Activated T-cell treated with anti-CD3 and anti-CD28 coated beads, Interleukin-2, amount 50 U/mL, for 24 hours (primary cell): ENCODE results near the gene BZW2.
A peak's percentile ranks its signal among the peaks of the same experiment; 100 is the strongest.

Experiments used
- DNase-seq: peaks from one replicate; pipeline ENCODE4 v3.0.0-alpha.2; 2020
- H3K27ac Mint-ChIP-seq: 2 replicates; pipeline ENCODE4 v1.8.0; 2020; ENCODE audit warnings: mild to moderate bottlenecking, mixed read lengths
- H3K27me3 Mint-ChIP-seq: 2 replicates; pipeline ENCODE4 v1.8.0; 2020; ENCODE audit warnings: mixed read lengths
- H3K36me3 Mint-ChIP-seq: 2 replicates; pipeline ENCODE4 v1.8.0; 2020; ENCODE audit warnings: low read depth, mixed read lengths
- H3K4me1 Mint-ChIP-seq: 2 replicates; pipeline ENCODE4 v1.8.0; 2020; ENCODE audit warnings: low read depth, mixed read lengths
- H3K4me3 Mint-ChIP-seq: 2 replicates; pipeline ENCODE4 v1.8.0; 2020; ENCODE audit warnings: mild to moderate bottlenecking, moderate library complexity, mixed read lengths
- H3K9me3 Mint-ChIP-seq: 2 replicates; pipeline ENCODE4 v1.8.0; 2020; ENCODE audit warnings: mixed read lengths

Gene BZW2

GRCh38 chr7:16734148-16734726 lies 88.3 kb downstream of the BZW2 start:
- Mint-ChIP-seq H3K27ac (no peak overlapping the region), H3K27me3 (no peaks in the 10 kb centered on the region), H3K36me3 (no peaks in the 10 kb centered on the region), H3K4me3 (no peak overlapping the region), H3K4me1 (no peaks in the 10 kb centered on the region), H3K9me3 (no peaks in the 10 kb centered on the region)
- no peak for DNase-seq

GRCh38 chr7:16735020-16735419 lies 89.0 kb downstream of the BZW2 start:
- Mint-ChIP-seq H3K4me1 (peaks cover 3% of the 10 kb centered on the region), H3K4me3 (no peak overlapping the region), H3K36me3 (no peaks in the 10 kb centered on the region), H3K27ac (no peak overlapping the region), H3K9me3 (no peaks in the 10 kb centered on the region), H3K27me3 (no peaks in the 10 kb centered on the region)
- no peak for DNase-seq

- H3K36me3 Mint-ChIP-seq, result no peaks in the 10 kb centered on the region
- H3K27me3 Mint-ChIP-seq, result no peaks in the 10 kb centered on the region
- no peaks in the 10 kb centered on the region for H3K9me3 Mint-ChIP-seq
- H3K27ac Mint-ChIP-seq, result no peak overlapping the region
- peaks cover 10% of the 10 kb centered on the region for H3K4me1 Mint-ChIP-seq
- H3K4me3 Mint-ChIP-seq, result no peak overlapping the region
- no peak for DNase-seq
Observed at GRCh38 chr7:16738011-16738688, 92.2 kb downstream of the BZW2 start.

GRCh38 chr7:16739863-16740622 lies 94.1 kb downstream of the BZW2 start:
- Mint-ChIP-seq H3K9me3 (no peaks in the 10 kb centered on the region), H3K4me1 (peaks cover 10% of the 10 kb centered on the region), H3K4me3 (no peak overlapping the region), H3K36me3 (no peaks in the 10 kb centered on the region), H3K27ac (no peak overlapping the region), H3K27me3 (no peaks in the 10 kb centered on the region)
- no peak for DNase-seq

- no peak overlapping the region for H3K27ac Mint-ChIP-seq
Observed at GRCh38 chr7:16740623-16740953, 94.6 kb downstream of the BZW2 start.

GRCh38 chr7:16740996-16741395 lies 95.0 kb downstream of the BZW2 start:
- Mint-ChIP-seq H3K27ac (no peak overlapping the region), H3K27me3 (no peaks in the 10 kb centered on the region), H3K4me1 (peaks cover 10% of the 10 kb centered on the region), H3K4me3 (no peak overlapping the region), H3K36me3 (no peaks in the 10 kb centered on the region), H3K9me3 (no peaks in the 10 kb centered on the region)
- no peak for DNase-seq

More at GRCh38 chr7:16740623-16740953, 94.6 kb downstream of the BZW2 start:
- no peaks in the 10 kb centered on the region for H3K27me3 Mint-ChIP-seq
- H3K36me3 Mint-ChIP-seq, result no peaks in the 10 kb centered on the region
- no peak overlapping the region for H3K4me3 Mint-ChIP-seq
- H3K4me1 Mint-ChIP-seq, result peaks cover 10% of the 10 kb centered on the region
- no peaks in the 10 kb centered on the region for H3K9me3 Mint-ChIP-seq
- DNase-seq, result no peak

- no peak overlapping the region for H3K4me3 Mint-ChIP-seq
- no peaks in the 10 kb centered on the region for H3K36me3 Mint-ChIP-seq
- no peaks in the 10 kb centered on the region for H3K9me3 Mint-ChIP-seq
- H3K4me1 Mint-ChIP-seq, result peaks cover 10% of the 10 kb centered on the region
- DNase-seq, result no peak
- no peak overlapping the region for H3K27ac Mint-ChIP-seq
- H3K27me3 Mint-ChIP-seq, result no peaks in the 10 kb centered on the region
Observed at GRCh38 chr7:16741676-16742075, 95.7 kb downstream of the BZW2 start.

GRCh38 chr7:16742547-16742946 lies 96.6 kb downstream of the BZW2 start:
- no peak for DNase-seq
- Mint-ChIP-seq H3K9me3 (no peaks in the 10 kb centered on the region), H3K27me3 (no peaks in the 10 kb centered on the region), H3K4me1 (peaks cover 10% of the 10 kb centered on the region), H3K36me3 (no peaks in the 10 kb centered on the region), H3K27ac (no peak overlapping the region), H3K4me3 (no peak overlapping the region)

GRCh38 chr7:16743236-16743635 lies 97.3 kb downstream of the BZW2 start:
- H3K4me3 Mint-ChIP-seq, result no peak overlapping the region
- no peak overlapping the region for H3K27ac Mint-ChIP-seq
- no peaks in the 10 kb centered on the region for H3K36me3 Mint-ChIP-seq
- H3K27me3 Mint-ChIP-seq, result no peaks in the 10 kb centered on the region
- H3K4me1 Mint-ChIP-seq, result peaks cover 10% of the 10 kb centered on the region
- H3K9me3 Mint-ChIP-seq, result no peaks in the 10 kb centered on the region
- no peak for DNase-seq

GRCh38 chr7:16744518-16745250 lies 98.7 kb downstream of the BZW2 start:
- no peak overlapping the region for H3K4me3 Mint-ChIP-seq
- peaks cover 10% of the 10 kb centered on the region for H3K4me1 Mint-ChIP-seq
- H3K27me3 Mint-ChIP-seq, result peaks cover 4% of the 10 kb centered on the region
- no peak for DNase-seq
- H3K36me3 Mint-ChIP-seq, result no peaks in the 10 kb centered on the region
- H3K9me3 Mint-ChIP-seq, result no peaks in the 10 kb centered on the region
- no peak overlapping the region for H3K27ac Mint-ChIP-seq

GRCh38 chr7:16745645-16746044 lies 99.7 kb downstream of the BZW2 start:
- H3K9me3 Mint-ChIP-seq, result no peaks in the 10 kb centered on the region
- peaks cover 8% of the 10 kb centered on the region for H3K27me3 Mint-ChIP-seq
- H3K4me1 Mint-ChIP-seq, result peaks cover under 1% of the 10 kb centered on the region
- no peak overlapping the region for H3K4me3 Mint-ChIP-seq
- no peaks in the 10 kb centered on the region for H3K36me3 Mint-ChIP-seq
- no peak overlapping the region for H3K27ac Mint-ChIP-seq
- no peak for DNase-seq

GRCh38 chr7:16747102-16747501 lies 101.1 kb downstream of the BZW2 start:
- DNase-seq, result no peak
- Mint-ChIP-seq H3K9me3 (no peaks in the 10 kb centered on the region), H3K36me3 (no peaks in the 10 kb centered on the region), H3K27me3 (peaks cover 16% of the 10 kb centered on the region), H3K27ac (no peak overlapping the region), H3K4me3 (no peak overlapping the region), H3K4me1 (no peaks in the 10 kb centered on the region)

- no peaks in the 10 kb centered on the region for H3K36me3 Mint-ChIP-seq
- peaks cover 53% of the 10 kb centered on the region for H3K27me3 Mint-ChIP-seq
- peak within 1 kb of the TSS; percentile 29 for H3K27ac Mint-ChIP-seq
Observed at GRCh38 chr7:16753102-16753931, 107.3 kb downstream of the BZW2 start, which contains the start of gene TSPAN13. TSS of gene TSPAN13 (plus strand) at chr7:16753755. CDS start at chr7:16753968, 213 bp downstream.

More at GRCh38 chr7:16753102-16753931, 107.3 kb downstream of the BZW2 start, which contains the start of gene TSPAN13:
- peak; percentile 67 for DNase-seq
- H3K9me3 Mint-ChIP-seq, result no peaks in the 10 kb centered on the region
- H3K4me3 Mint-ChIP-seq, result peak within 1 kb of the TSS; percentile 70
- H3K4me1 Mint-ChIP-seq, result peaks cover 9% of the 10 kb centered on the region
